A673 (cell line): Measurements from ENCODE around the gene PYGB. TPM values are rescaled to one million over a fixed set of nuclear protein-coding genes. Genes with fewer than 3 reads are reported as not detected.

ENCODE experiments used
- BruUV-seq: library from RNA; stranded (reverse); fragments of 400-500 nt; replicated peaks from 2 replicates; lab custom pipeline; 2021; lab: Mats Ljungman, UMichigan
- CTCF ChIA-PET: fragments of 300-600 bp; sonication (Branson Sonifier 250); formaldehyde crosslinking; loops from one replicate; lab custom pipeline; 2022; ENCODE audit warnings: antibody characterized with exemption; lab: Charles Lee
- POLR2A ChIA-PET: fragments of 300-600 bp; sonication (Branson Sonifier 250); formaldehyde crosslinking; loops from one replicate; lab custom pipeline; 2022; ENCODE audit warnings: antibody characterized with exemption; ENCODE audit not compliant: low non-redundant PET; lab: Charles Lee
- DNase-seq: peaks from one replicate; pipeline ENCODE4 v3.0.0-alpha.2; 2015; ENCODE audit warnings: low spot score
- H3K27ac ChIP-seq: fragments of 200-600 bp; sonication (generic); 2 replicates; pipeline ENCODE4 v1.5.1; 2016; ENCODE audit warnings: mixed run types, low read depth, mild to moderate bottlenecking, mixed read lengths, antibody characterized with exemption, low read length; ENCODE audit not compliant: poor library complexity, severe bottlenecking
- H3K27me3 ChIP-seq: fragments of 200-600 bp; sonication (generic); replicated peaks from 2 replicates; pipeline ENCODE4 v1.6.1; 2017; ENCODE audit warnings: mixed run types, low read depth, mild to moderate bottlenecking, mixed read lengths, antibody characterized with exemption, low read length; ENCODE audit not compliant: insufficient read depth, poor library complexity
- H3K36me3 ChIP-seq: fragments of 200-600 bp; sonication (generic); 2 replicates; pipeline ENCODE4 v1.6.1; 2016; ENCODE audit warnings: mixed run types, mild to moderate bottlenecking, mixed read lengths, antibody characterized with exemption, low read length; ENCODE audit not compliant: insufficient read depth, poor library complexity, severe bottlenecking
- H3K4me1 ChIP-seq: fragments of 200-600 bp; sonication (generic); 2 replicates; pipeline ENCODE4 v1.6.1; 2017; ENCODE audit warnings: mixed run types, mild to moderate bottlenecking, mixed read lengths, antibody characterized with exemption, low read length; ENCODE audit not compliant: insufficient read depth, poor library complexity, severe bottlenecking
- H3K4me3 ChIP-seq: fragments of 200-600 bp; sonication (generic); 2 replicates; pipeline ENCODE4 v1.5.1; 2016; ENCODE audit warnings: low read depth, mixed run types, mild to moderate bottlenecking, mixed read lengths, low read length; ENCODE audit not compliant: poor library complexity, severe bottlenecking
- H3K9me3 ChIP-seq: fragments of 200-600 bp; sonication (generic); 2 replicates; pipeline ENCODE4 v1.6.1; 2016; ENCODE audit warnings: mixed run types, low read depth, mild to moderate bottlenecking, mixed read lengths, antibody characterized with exemption, low read length; ENCODE audit not compliant: poor library complexity, severe bottlenecking
- EZH2 ChIP-seq: fragments of 200-600 bp; sonication (generic); IDR thresholded peaks from 2 replicates; pipeline ENCODE4 v1.6.1; 2017; ENCODE audit warnings: borderline replicate concordance, low read depth, mild to moderate bottlenecking, mixed read lengths, antibody characterized with exemption, low read length; ENCODE audit not compliant: poor library complexity, severe bottlenecking
- intact Hi-C: fragments of 100-400 bp; cut with micrococcal nuclease; formaldehyde crosslinking; loops from one replicate; pipeline ENCODE4 v1.10.0; 2022; ENCODE audit not compliant: unreplicated experiment
- total RNA-seq: library from RNA; stranded (reverse); gene quantifications from 2 replicates; pipeline ENCODE4 v1.2.3, GENCODE V29; 2021
- TF ChIP-seq, protein P1 (sequence below): fragments of 300-800, 200-600 bp; sonication (generic); conservative IDR thresholded peaks from 2 replicates; pipeline ENCODE4 v1.5.1; 2017; ENCODE audit warnings: low read depth, mild to moderate bottlenecking, antibody characterized with exemption, low read length, moderate library complexity, mixed read lengths

The PYGB gene
- total RNA-seq, 1 experiment from 2014 or later, result 52.3 TPM

DNA sequence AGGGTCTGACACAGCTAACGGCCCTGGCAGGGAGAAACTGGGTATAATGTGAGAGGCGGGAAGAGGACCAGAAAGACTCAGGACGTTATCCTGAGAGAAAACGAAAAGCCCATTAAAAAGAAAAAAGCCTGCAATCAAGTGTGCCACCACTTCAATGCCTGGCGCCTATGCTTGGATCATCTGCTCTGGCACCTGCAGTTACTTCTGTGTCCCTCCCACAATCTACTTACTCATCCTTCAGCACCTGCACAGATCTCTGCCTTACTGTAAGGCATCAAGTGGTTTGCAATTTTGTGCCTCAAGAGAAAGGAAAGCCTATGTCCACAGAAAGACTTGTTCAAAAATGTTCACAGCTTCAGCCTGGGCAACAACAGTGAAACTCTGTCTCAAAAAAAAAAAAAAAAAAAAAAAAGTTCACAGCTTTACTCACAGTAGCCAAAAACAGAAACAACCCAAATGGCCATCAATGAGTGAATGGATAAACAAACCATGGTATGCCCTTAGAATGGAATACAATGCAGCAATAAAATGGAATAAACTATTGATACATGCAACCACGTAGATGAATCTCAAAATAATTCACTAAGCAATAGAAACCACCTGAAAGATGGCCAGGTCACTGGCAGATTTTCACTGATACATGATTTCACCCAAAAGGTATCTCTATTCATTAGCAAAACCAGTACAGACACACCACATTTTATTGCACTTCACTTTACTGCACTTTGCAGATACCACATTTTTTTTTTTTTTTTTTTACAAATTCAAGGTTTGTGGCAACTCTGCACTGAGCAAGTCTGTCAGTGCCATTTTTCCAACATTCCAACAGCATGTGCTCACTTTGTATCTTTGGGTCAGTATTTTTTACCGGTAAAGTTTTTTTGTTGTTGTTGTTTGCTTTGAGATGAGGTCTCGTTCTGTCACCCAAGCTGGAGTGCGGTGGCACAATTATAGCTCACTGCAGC is 94.1 kb downstream of the PYGB start:
- H3K4me1 ChIP-seq, result no peaks in the 10 kb centered on the region
- H3K9me3 ChIP-seq, result no peaks in the 10 kb centered on the region
- H3K27me3 ChIP-seq, result no peaks in the 10 kb centered on the region
- no peak for DNase-seq
- intact Hi-C loops, result no loop called here
- no peaks in the 10 kb centered on the region for H3K36me3 ChIP-seq
- no peak overlapping the region for H3K27ac ChIP-seq
- ChIA-PET POLR2A (no interaction called here), CTCF (no interaction called here)
- BruUV-seq, result no TSS peak
- TF ChIP-seq EZH2, result no peak
- TF ChIP-seq, protein P1, sequence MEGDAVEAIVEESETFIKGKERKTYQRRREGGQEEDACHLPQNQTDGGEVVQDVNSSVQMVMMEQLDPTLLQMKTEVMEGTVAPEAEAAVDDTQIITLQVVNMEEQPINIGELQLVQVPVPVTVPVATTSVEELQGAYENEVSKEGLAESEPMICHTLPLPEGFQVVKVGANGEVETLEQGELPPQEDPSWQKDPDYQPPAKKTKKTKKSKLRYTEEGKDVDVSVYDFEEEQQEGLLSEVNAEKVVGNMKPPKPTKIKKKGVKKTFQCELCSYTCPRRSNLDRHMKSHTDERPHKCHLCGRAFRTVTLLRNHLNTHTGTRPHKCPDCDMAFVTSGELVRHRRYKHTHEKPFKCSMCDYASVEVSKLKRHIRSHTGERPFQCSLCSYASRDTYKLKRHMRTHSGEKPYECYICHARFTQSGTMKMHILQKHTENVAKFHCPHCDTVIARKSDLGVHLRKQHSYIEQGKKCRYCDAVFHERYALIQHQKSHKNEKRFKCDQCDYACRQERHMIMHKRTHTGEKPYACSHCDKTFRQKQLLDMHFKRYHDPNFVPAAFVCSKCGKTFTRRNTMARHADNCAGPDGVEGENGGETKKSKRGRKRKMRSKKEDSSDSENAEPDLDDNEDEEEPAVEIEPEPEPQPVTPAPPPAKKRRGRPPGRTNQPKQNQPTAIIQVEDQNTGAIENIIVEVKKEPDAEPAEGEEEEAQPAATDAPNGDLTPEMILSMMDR, result no peak
- no peak overlapping the region for H3K4me3 ChIP-seq

DNA sequence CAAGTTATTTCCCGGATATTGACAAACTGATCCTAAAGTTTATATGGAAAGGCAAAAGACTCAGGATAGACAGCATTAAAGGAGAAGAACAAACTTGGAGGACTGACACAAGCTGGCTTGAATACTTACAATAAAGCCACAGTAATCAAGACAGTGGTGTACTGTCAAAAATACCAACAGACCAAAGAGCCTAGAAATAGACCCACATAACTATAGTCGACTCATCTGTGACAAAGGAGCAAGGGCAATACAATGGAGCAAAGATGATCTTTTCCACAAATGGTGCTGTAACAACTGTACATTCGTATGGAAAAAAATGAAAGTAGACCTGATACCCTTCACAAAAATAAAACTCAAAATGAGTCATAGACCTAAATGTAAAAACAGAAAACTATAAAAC is 96.7 kb downstream of the PYGB start:
- no peaks in the 10 kb centered on the region for H3K4me1 ChIP-seq
- POLR2A ChIA-PET, result interaction anchor here (0.6 kb wide), 1 partner anchor 40 kb away, joined by 23 read pairs; no protein-coding TSS in a partner anchor
- H3K27ac ChIP-seq, result no peak overlapping the region
- no peaks in the 10 kb centered on the region for H3K9me3 ChIP-seq
- H3K36me3 ChIP-seq, result no peaks in the 10 kb centered on the region
- CTCF ChIA-PET, result interaction anchor here (0.7 kb wide), 1 partner anchor 353 kb away, joined by 3 read pairs; no protein-coding TSS in a partner anchor
- no peak for DNase-seq
- BruUV-seq, result no TSS peak
- H3K27me3 ChIP-seq, result no peaks in the 10 kb centered on the region
- H3K4me3 ChIP-seq, result no peak overlapping the region
- intact Hi-C loops, result no loop called here
- TF ChIP-seq EZH2, result no peak
- TF ChIP-seq, protein P1, result no peak

DNA sequence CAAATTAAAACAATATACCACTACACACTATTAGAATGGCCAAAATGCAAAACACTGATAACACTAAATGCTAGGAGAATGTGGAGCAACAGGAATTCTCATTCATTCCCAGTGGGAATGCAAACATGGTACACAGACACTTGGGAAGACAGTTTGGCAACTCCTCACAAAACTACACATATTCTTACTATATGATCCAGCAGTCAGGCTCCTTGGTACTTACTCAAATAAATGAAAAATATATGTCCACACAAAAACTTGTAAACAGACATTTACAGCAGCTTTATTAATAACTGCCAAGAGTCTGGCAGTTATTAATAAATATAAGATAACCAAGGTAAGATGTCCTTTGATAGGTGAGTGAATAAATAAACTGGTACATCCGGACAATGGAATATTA is 97.8 kb downstream of the PYGB start:
- CTCF ChIA-PET, result no interaction called here

More for the DNA sequence above, 97.8 kb downstream of the PYGB start:
- intact Hi-C loops, result no loop called here
- Histone ChIP-seq H3K4me1 (no peaks in the 10 kb centered on the region), H3K27me3 (no peaks in the 10 kb centered on the region), H3K36me3 (no peaks in the 10 kb centered on the region), H3K4me3 (no peak overlapping the region), H3K9me3 (no peaks in the 10 kb centered on the region), H3K27ac (no peak overlapping the region)
- no TSS peak for BruUV-seq
- POLR2A ChIA-PET, result no interaction called here
- no peak for TF ChIP-seq EZH2
- TF ChIP-seq, protein P1, result no peak
- DNase-seq, result no peak
